Body of pancreas (tissue), 4 donors: Measurements from ENCODE around the gene SHC1.

ENCODE experiments used
- CTCF ChIP-seq, 7 experiments: fragments of 450-650 bp in 4 of 7; fragments of 200-600 bp in 3 of 7; sonication (generic) in 3 of 7; IDR thresholded peaks; one replicate each; pipeline ENCODE4 v1.5.1; 2016 to 2019; ENCODE audit warnings: antibody characterized with exemption in 7 of 7
- POLR2A ChIP-seq, 3 donors: fragments of 450-650 bp; IDR thresholded peaks; one replicate each; pipeline ENCODE4 v1.6.1; 2016; ENCODE audit warnings: antibody characterized with exemption in 3 of 3, mild to moderate bottlenecking in 2 of 3

DNA sequence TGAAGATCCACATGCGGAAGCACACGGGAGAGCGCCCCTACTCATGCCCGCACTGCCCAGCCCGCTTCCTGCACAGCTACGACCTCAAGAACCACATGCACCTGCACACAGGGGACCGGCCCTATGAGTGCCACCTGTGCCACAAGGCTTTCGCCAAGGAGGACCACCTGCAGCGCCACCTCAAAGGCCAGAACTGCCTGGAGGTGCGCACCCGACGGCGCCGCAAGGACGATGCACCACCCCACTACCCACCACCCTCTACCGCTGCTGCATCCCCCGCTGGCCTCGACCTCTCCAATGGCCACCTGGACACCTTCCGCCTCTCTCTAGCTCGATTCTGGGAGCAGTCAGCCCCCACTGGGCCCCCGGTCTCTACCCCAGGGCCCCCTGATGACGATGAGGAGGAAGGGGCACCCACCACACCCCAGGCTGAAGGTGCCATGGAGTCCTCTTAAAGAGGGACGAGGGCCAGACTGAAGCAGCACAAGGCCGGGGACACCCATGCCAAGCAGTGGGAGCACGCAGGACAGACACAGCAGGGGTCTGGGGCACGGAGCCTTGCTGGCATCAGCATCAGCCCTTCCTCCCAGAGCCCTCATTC lies 45.8 kb upstream of the SHC1 start:
- TF ChIP-seq POLR2A (IDR thresholded peaks at IDR 0.05) (no peak), CTCF (IDR thresholded peaks at IDR 0.05) (no peak)
